ENCODE results near the gene ZFP36L1.

ZFP36L1 gene

GRCh38 chr14:68795597-68796417, 2.9 kb upstream of the ZFP36L1 start:
- peak; percentile 86 for DNase-seq (ENCODE audit: low read depth)

- DNase-seq (ENCODE audit: low read depth), result peak; percentile 98
Observed at GRCh38 chr14:68794851-68795596, 2.2 kb upstream of the ZFP36L1 start.

DNA sequence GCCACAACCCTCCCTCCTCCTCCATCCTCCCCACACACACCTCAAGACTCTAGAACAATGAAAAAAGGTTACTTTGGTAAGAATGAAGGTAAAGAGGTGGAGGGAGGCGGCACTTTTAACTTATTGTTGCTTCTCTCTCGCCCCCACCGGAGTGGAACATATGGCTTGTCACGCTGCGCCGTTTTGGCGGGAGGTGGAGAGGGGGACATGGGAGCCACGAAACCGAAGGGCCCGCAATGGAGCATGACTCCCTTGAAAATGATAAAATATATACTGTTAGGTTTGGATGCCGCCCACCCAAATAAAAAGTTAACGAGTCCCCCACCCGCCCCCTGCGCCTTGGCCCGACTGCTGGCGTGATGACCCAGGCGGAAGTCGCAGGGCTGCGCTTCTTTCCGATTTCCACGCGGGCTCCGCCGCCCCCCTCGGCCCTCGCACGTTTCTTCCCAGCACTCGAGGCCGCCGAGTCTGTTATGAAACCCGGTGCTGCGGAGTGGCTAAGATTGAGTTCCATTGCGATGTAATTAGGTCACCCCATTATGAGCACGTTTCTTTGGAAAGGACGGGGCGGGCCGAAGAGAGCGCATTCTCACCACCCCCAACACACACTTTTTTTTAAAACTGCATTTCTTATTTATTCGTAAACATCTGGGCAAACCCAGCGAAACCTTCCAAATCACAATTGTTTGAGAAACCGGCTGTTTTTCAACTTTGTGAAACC, 1.4 kb upstream of the ZFP36L1 start:
- DNase-seq (ENCODE audit: low read depth), result peak; percentile 97

GRCh38 chr14:68793734-68794129, 865 bp upstream of the ZFP36L1 start:
- DNase-seq (ENCODE audit: low read depth), result no peak

GRCh38 chr14:68792678-68792978, 239 bp downstream of the ZFP36L1 start:
- no peak for DNase-seq (ENCODE audit: low read depth)

- DNase-seq (ENCODE audit: low read depth), result no peak
Observed at GRCh38 chr14:68791902-68792677, 777 bp downstream of the ZFP36L1 start.

GRCh38 chr14:68791078-68791901, 1.6 kb downstream of the ZFP36L1 start:
- DNase-seq (ENCODE audit: low read depth), result peak; percentile 65

DNA sequence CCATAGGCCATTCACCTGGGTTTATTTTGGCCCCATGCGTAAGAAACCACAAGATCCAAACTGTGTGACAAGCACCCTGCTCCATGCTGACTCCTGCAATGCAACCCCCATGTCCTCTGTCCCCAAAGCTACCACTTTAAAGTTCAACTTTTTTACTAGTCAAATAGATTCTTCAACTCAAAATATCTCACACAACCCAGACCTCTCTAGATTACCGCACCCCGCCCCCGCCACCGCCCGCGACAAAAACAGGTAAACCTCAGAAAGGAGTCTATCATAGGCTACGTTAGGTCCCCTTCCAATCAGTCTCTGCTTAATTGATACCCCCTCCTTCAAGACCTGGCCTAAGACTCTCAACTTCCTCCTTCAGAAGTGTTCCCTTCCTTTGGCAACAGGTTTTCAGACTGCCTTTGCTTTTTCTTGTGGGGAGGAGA, 2.2 kb downstream of the ZFP36L1 start:
- no peak for DNase-seq (ENCODE audit: low read depth)

- peak; percentile 45 for DNase-seq (ENCODE audit: low read depth)
Observed at GRCh38 chr14:68789821-68790643, 2.8 kb downstream of the ZFP36L1 start.

GRCh38 chr14:68788996-68789820, 3.7 kb downstream of the ZFP36L1 start:
- DNase-seq (ENCODE audit: low read depth), result peak; percentile 82

- DNase-seq (ENCODE audit: low read depth), result peak; percentile 10
Observed at GRCh38 chr14:68788275-68788995, 4.4 kb downstream of the ZFP36L1 start.

DNA sequence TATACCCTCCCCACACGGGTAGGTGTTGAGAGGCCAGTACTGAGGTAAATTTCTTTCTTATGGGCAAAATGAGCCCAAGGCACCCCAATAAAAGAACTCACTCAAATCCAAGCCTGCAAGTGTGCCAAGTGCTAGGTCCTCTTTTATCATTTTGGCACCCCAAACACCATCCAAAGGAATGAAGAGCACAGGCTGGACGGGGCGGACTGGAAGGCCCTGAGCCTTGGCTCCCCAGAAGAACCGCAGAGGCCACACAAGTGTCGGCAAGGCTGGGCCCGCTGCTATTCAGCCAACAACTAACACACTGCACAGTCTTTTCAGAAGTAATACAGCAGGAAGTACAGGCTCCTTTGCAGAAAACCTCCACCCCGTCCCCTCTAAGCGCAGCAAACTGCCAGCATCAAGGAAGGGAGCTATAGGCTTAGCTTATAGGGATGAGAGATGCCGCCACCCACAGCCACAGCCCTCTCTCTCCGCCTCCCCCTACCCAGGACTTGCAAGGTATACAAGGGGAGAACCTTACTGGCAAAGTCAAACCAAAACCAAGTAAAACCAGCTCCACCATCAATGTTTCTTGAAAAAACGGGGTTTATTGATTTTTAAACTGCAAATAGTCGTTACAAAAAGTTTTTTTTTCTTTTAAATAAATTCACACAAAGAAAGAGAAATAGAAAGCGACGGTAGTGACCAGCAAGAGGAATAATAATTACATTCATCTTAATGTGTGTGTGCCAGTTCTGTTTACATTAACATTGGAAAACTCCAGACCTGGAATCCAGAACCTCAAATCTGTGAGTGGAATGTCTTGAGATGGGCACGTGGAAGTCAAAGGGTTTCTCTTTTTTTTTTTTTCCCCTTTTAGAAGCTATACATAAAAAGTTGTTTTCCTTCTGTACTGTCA, 5.5 kb downstream of the ZFP36L1 start:
- peak; percentile 29 for DNase-seq (ENCODE audit: low read depth)

DNA sequence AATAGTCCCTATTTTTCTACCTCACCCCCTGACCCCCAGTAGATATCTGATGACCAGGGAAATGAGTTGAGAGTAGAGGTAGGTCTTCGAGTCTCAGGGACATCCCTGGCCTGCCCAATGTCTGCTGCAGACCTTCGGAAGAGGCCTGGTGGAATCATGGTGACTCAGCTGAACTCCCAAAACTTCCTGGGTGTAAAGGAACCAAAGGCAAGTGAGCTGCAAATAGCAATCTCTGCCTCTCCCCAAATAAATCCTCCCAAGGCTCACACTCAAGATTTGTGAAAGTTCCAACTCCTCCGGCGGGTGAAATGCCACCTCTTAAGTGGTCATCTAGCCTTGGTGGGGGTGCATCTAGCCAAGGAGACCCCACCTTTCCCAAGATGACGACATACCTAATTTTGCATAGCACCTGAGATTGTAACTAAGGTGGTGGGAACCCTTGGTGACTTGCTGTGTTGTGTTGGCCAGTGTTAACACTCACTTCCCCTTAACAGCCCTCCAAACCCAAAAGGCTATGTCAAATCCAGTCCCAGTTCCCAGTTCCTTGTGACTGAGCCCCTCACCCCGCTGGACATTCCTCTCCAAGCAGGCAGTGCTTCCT, 6.3 kb downstream of the ZFP36L1 start:
- DNase-seq (ENCODE audit: low read depth), result peak; percentile 74

GRCh38 chr14:68785534-68786490, 7.1 kb downstream of the ZFP36L1 start:
- peak; percentile 46 for DNase-seq (ENCODE audit: low read depth)

GRCh38 chr14:68784978-68785533, 7.8 kb downstream of the ZFP36L1 start:
- peak; percentile 75 for DNase-seq (ENCODE audit: low read depth)
